ENCODE data around the gene FBXL4.

Gene FBXL4

DNA sequence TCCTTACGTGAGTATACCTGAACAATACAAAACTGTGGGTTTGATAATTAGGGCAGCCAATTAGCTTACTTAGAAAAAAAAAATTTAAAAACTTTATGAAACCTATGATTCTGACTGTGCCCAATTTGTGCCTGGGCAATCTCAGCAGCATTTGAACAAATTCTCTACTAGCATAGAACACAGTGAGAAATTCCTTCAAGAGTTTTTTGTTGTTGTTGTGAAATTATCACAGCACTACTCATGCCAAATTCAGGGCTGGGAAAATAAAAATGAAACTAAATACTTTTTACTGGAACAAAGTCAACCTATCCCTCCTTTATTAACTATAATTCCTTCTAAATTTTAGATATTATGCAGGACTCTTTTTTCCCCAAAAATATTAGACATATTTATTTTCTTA, 70.5 kb downstream of the FBXL4 start:
- no peak for DNase-seq

- DNase-seq = no peak
Measured at GRCh38 chr6:98875375-98875774, 72.4 kb downstream of the FBXL4 start.

- no peak for DNase-seq
Measured at GRCh38 chr6:98871821-98872220, 75.9 kb downstream of the FBXL4 start.

- DNase-seq = no peak
Measured at GRCh38 chr6:98871057-98871456, 76.7 kb downstream of the FBXL4 start.

GRCh38 chr6:98864497-98864896, 83.2 kb downstream of the FBXL4 start:
- no peak for DNase-seq

GRCh38 chr6:98848539-98849242, 99.1 kb downstream of the FBXL4 start:
- DNase-seq = no peak

DNA sequence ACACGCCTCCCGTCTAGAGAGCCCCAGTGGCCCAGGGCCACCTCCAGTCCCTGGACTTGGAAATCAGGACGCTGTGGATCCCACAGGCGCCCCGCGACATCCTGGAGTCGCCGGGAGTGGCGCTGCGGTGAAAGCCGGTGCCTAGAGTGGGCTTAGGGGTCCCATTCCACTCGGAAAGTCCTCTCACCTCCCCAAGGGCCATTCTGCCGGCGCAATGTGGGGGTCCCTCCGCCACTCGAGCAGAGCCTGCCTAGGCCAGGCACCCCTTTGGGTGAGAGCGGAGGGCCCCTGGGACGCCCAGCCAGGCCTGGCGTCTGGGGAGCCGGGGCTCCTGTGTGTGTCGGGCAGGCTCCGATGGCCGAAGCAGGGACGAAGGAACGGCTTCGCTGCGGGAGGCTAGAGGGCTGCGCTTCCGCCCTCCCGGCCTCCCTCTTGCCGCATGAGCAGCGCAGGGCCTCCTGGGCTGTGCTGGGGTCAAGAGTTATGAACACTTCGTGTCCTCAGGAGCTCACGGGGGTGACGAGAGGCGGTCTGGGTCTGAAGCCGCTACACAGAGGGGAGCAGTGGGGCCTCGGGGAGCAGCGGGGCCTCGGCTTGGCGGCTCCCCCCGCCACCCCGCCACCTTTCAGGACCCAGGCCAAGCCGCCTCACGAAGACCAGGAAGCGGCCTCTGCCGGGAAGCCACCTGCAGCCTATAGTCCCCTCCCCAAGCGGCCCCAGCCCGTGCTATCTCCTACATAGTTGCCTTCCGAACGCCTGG, 99.8 kb downstream of the FBXL4 start:
- DNase-seq = no peak

DNA sequence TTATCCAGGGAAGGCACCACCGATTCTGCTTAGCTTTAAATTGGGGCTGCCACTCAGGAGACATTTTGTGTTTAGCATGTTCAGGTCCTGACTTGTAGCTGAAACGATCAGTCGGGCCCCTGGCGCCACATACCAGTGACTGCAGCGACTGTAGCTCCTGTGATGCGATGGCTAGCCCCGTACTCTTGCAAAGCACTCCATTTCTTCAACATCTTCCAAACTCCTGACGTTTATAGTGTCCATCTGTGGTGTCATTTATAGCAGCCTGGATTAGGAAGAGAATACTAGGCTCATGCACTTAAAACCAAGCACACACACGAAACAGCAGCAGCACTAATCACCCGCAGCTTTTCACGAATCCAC, 100.3 kb downstream of the FBXL4 start:
- DNase-seq = no peak

DNA sequence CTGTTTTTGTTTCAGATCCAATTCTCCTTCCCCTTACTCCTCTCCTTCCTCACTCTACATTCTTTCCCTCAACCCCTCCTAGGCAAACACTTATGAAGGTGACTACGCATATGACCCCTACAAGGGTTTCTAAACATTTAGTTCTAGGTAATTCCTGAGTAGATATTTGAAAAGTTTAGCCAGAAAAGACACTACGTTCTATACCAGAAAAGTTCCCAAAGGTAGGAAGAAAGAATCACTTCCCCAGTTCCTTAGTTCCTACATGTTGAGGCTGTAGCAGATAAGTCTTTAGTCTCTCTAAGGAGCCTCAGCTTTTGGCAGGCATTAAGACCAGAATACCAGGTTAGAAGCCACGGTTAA, 101.7 kb downstream of the FBXL4 start:
- no peak for DNase-seq

DNA sequence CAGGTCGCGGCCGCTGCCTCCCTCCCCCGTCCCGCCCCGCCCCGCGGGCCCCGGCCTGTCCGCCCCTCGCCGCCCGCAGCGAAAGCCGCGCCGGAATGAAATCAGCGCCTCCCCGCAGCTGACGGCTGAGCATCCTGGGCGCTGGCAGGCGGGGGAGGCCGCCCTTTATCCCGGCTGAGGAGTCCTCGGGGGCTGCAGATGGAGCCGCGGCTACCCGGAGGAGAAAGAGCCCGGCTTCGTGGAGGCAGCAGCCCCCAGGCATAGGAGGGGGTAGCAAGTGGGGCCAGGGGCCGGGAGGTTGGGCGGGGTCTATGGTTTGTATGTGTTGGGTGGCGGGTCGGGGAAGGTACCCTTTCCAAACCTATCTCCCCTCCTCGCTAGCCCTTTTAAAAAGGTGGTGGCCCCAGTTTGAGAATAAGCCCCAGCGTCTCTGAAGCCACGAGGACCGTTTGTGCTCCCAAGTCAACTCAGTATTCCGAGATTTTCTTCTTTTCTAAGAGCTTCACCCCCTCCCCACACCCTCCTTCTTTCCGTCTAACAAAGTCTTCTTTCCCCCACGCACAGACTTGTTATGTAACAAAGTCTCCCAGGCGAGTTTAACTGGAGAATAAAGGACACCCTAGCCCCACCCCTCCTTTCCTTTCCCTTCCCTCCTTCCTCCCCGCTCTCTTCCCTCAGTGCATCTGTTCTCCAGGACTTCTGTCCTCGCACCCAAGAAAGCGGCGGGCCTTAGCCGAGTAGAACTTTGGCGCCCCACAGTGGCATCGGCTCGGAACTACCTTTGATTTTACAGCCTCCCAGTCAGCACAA, 102.3 kb downstream of the FBXL4 start:
- peak; percentile 72 to 73 for DNase-seq

DNA sequence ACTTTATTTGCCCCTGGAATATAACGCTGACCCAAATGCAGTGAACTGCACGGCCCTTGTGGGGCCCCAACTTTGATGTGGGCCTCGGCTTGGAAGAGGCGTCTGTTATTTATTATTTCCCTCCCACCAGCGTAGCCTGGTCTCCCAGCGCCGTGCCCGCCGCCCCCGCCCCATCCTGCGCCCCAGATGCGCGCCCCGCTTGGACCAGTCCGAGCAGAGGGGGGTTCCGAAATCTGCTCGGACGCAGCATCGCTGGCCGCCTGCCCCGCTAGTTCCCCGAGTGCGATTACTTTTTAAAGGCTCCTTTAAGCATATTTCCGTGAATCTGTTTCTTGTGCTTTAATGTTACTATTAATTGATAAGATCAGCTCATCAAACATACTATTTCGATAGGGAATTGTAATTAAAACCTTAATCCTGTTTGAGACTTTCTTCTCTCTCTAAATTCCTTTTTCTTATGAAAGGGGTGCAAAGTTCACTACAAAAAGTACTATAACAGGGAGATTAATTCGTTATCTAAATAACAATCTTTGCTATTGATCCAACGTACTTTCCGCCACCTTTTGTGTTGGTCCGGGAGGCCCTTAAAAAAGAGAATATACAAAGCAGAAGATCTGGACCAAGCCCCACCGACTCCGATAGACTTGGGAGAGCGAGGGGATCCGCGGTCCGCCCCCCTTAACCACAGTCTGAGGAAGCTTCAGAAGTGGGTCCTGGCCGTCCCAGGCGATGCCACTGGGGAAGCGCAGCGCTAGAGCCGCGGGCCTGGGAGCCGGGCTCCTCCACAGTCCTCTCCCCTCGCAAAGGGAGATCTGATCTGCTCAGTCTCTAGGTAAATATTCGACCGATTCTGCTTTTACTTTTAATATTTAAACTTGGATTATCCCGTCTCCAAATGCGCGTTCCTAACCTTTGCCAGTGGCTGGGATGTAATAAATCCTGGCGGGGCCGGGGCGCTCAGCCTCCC, 103.2 kb downstream of the FBXL4 start:
- DNase-seq = no peak

DNA sequence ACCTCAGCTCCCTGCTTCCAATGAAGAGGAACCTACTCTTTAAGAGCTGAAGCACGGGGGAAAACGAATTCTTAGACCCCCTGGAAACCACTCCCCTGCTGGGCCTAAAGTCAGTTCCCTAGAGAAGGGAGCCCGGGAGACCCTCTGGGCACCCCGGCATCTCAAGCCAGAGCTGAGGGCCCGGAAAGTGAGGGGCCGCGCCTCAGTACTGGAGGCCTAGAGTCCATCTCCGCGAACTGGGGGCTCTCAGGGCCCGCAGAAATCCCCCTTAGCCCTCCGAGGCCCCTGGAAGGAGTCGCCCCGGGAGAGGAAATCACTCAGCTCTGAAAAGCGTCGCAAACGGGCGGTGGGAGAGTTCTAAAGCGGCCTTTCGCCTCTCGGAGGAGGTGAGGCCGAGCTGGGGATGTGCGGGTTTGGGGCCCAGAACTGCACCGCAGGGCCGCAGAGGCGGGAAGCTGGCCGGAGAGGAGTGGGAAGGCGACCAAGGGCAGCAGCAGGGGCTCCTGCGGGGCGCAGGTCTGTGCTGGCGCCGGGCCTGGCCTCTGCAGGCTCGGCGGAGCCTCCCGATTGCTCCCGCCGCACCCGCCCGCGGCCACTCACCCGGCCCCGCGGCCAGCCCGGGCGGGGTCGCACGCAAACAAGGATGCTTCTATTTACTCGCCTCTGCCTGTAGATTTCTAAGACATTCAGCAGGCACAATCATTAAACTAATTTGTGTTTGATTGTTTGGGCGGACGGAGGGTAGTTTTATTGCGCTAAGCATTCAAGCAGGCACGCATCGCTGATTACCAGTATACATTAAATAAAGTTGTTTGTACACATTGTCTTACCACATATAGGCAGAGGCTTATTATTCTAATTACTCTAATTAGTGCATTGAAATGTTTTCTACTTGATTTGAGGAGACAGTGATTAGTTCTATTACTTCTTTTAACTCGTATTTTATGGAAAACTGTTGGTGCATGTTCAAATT, 104.2 kb downstream of the FBXL4 start:
- no peak for DNase-seq

DNA sequence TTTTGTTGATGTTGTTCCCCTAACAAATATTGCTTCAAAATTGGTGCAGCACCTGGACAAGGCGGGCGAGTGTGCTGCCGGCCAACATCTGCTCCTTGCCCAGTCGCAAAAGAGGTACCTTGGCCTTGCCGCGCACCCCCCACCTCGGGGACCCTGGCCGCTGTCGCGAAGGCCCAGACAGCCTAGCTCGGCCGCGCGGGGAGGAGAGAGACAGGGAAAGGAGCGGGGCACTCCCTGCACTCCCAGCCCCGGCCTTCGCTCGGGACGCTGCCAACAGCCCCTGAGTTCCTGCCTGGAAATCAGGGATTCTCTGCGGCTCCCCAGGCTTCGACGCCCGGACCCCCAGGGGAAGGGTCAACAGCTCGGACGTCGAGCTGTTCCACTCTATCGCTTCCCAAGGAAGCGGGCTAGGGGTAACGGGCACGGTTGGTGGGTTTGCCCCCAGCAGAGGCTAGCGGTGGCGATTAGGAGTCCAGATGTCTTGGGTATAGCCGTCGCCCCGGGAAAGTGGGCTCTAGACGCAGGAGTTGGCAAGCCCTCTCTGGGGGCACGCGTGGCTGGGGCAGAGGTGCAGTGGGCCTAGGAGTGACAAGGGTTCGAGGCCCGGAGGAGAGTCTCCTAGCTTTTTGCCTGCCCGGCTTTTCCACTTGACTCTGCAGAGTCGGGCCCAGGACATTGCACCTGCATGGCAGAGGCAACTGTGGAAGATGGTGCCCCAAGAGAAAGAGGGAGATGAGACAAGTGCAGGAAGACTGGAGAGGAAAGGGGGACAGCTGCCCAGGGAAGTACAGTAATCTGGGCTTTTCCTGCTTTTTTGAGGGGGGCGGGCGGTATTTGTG, 105.2 kb downstream of the FBXL4 start:
- DNase-seq = no peak

- DNase-seq = no peak
Measured at GRCh38 chr6:98841621-98842341, 106.0 kb downstream of the FBXL4 start.

- DNase-seq = no peak
Measured at GRCh38 chr6:98840996-98841513, 106.7 kb downstream of the FBXL4 start.

- no peak for DNase-seq
Measured at GRCh38 chr6:98840385-98840784, 107.4 kb downstream of the FBXL4 start.

DNA sequence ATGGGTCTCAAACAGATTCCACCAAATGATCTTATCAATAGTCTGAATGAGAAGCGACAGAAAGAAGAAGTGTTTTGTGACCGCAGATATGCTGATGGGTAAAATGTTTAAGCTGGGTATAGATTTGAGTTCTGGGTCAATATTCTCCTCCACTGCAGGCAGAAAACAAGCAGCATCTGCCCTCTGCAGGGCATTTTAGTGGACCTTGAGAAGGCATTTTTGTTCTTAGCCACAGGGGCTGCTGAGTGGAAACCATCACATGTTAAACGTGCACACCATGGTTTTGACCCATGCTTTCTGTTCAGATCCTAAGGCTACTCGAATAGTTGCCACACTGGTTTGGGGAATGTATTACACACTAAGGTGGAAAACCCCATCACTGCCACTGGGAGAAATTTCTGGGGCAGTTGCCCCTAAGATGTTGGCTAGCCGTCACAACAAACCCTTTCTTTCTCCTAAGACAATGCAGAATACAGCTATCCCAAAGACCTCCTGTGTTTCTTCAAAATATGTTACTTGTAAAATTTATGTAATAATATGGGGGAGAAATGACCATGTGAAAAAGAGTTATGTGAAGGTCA, 107.9 kb downstream of the FBXL4 start:
- no peak for DNase-seq

DNA sequence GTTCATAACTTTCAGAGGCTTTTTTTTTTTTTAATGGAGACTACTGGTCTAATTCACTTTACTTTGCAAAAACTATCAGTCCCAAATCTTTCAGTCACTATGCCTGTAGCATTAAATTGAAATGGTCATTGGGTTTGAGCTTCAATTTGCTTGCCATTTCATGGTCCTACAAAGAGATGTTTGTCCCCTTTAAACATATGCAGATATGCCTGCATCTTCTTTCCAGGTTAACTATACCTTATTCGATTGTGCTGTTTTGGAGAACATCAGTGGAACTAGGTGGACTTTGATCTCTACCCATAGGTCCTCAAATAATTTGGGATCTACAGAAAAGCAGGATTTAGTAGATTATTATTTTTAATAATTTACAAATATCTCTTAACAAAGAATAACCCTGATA, 108.8 kb downstream of the FBXL4 start:
- DNase-seq = no peak

DNA sequence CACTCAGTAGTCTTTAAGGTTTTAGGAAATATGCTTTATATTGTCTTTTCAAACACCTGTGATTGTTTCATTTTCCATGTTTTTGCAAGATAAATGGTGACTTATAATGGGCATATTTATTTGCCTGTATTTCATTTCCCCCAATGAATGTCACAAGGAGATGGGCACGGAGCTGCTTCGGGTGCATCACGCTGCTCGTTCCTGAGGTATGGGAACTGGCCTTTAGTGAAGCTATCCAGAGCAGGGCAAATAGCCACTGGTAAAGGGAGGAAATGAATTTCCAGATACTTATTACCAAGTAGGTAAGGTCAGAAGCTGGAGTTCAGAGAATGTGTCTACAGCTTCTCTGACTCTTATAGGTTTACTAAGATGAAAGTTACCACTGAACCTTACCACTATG, 109.7 kb downstream of the FBXL4 start:
- no peak for DNase-seq
